ENCODE measurements around the gene HK1.

- TF ChIP-seq CTCF (IDR thresholded peaks at IDR 0.05): no peak
- TF ChIP-seq POLR2A (IDR thresholded peaks at IDR 0.05): no peak
Measured at GRCh38 chr10:69364232-69364940, 86.1 kb downstream of the HK1 start.

Measured in tibial nerve (tissue), 3 donors.